ENCODE measurements around the gene NRAP. TPM values are rescaled to one million over a fixed set of nuclear protein-coding genes. Genes with fewer than 3 reads are reported as not detected.

Gene NRAP
- under 1 TPM; 0.49 to 0.64 TPM for total RNA-seq
- long read RNA-seq, partial matches to known transcripts = 0 of 1 reads
- long read RNA-seq, other reads (novel, unspliced or antisense) = 1 of 1 reads

GRCh38 chr10:113663908-113664307 lies at the start of gene NRAP:
NRAP (minus strand) TSS chr10:113664041; CDS start chr10:113663882, 159 bp downstream.
- intact Hi-C loops (cut with DNase I, micrococcal nuclease) = no loop called here
- ATAC-seq = no peak
- no peak for DNase-seq

GRCh38 chr10:113713640-113713982 lies 49.8 kb upstream of the NRAP start:
- intact Hi-C loops (cut with DNase I, micrococcal nuclease) = no loop called here
- DNase-seq (no peak), ATAC-seq (peak; percentile 58)

- ATAC-seq = peak; percentile 92
- DNase-seq = peak in 1 of 2 donors; percentile 52
- intact Hi-C loops (cut with DNase I, micrococcal nuclease) = no loop called here
These were observed 49.2 kb upstream of the NRAP start for GRCh38 chr10:113712755-113713639.

- DNase-seq = no peak
- ATAC-seq = no peak
- intact Hi-C loops (cut with DNase I, micrococcal nuclease) = no loop called here
These were observed 48.2 kb upstream of the NRAP start for GRCh38 chr10:113712024-113712423.

- ATAC-seq (no peak), DNase-seq (no peak)
- intact Hi-C loops (cut with DNase I, micrococcal nuclease) = no loop called here
These were observed 47.3 kb upstream of the NRAP start for GRCh38 chr10:113711142-113711541.

GRCh38 chr10:113709221-113709838 lies 45.5 kb upstream of the NRAP start:
- intact Hi-C loops (cut with DNase I, micrococcal nuclease) = loop anchor here in 1 of 2 donors (5.0 kb wide), 1 partner anchor 393 kb away; no protein-coding TSS in a partner anchor
- DNase-seq (no peak), ATAC-seq (no peak)

GRCh38 chr10:113708640-113709039 lies 44.8 kb upstream of the NRAP start:
- intact Hi-C loops (cut with DNase I, micrococcal nuclease) = loop anchor here in 1 of 2 donors (5.0 kb wide), 1 partner anchor 394 kb away; no protein-coding TSS in a partner anchor
- ATAC-seq = no peak
- no peak for DNase-seq

- ATAC-seq = no peak
- no peak for DNase-seq
- intact Hi-C loops (cut with DNase I, micrococcal nuclease) = loop anchor here in 1 of 2 donors (5.0 kb wide), 1 partner anchor 396 kb away; no protein-coding TSS in a partner anchor
These were observed 42.8 kb upstream of the NRAP start for GRCh38 chr10:113706623-113707022.

GRCh38 chr10:113705344-113705652 lies 41.5 kb upstream of the NRAP start:
- ATAC-seq = no peak
- intact Hi-C loops (cut with DNase I, micrococcal nuclease) = loop anchor here in 1 of 2 donors (5.0 kb wide), 1 partner anchor 397 kb away; no protein-coding TSS in a partner anchor
- no peak for DNase-seq

GRCh38 chr10:113704637-113705343 lies 40.9 kb upstream of the NRAP start:
- intact Hi-C loops (cut with DNase I, micrococcal nuclease) = loop anchor here in 1 of 2 donors (5.0 kb wide), 1 partner anchor 398 kb away; no protein-coding TSS in a partner anchor
- DNase-seq (no peak), ATAC-seq (peak; percentile 63)

GRCh38 chr10:113697595-113697994 lies 33.8 kb upstream of the NRAP start:
- no peak for ATAC-seq
- intact Hi-C loops (cut with DNase I, micrococcal nuclease) = loop anchor here in 1 of 2 donors (10.0 kb wide), 1 partner anchor 397 kb away; no protein-coding TSS in a partner anchor
- DNase-seq = no peak

GRCh38 chr10:113695691-113696090 lies 31.9 kb upstream of the NRAP start:
- no peak for DNase-seq
- ATAC-seq = no peak
- intact Hi-C loops (cut with DNase I, micrococcal nuclease) = loop anchor here in 1 of 2 donors (10.0 kb wide), 1 partner anchor 399 kb away; no protein-coding TSS in a partner anchor

- intact Hi-C loops (cut with DNase I, micrococcal nuclease) = loop anchor here in 1 of 2 donors (10.0 kb wide), 1 partner anchor 401 kb away; no protein-coding TSS in a partner anchor
- DNase-seq = no peak
These were observed 29.5 kb upstream of the NRAP start for GRCh38 chr10:113693348-113693747.

GRCh38 chr10:113692271-113692670 lies 28.4 kb upstream of the NRAP start:
- ATAC-seq = no peak
- intact Hi-C loops (cut with DNase I, micrococcal nuclease) = loop anchor here in 1 of 2 donors (10.0 kb wide), 1 partner anchor 403 kb away; no protein-coding TSS in a partner anchor
- no peak for DNase-seq

More at GRCh38 chr10:113693348-113693747, 29.5 kb upstream of the NRAP start:
- no peak for ATAC-seq

- intact Hi-C loops (cut with DNase I, micrococcal nuclease) = loop anchor here in 1 of 2 donors (10.0 kb wide), 1 partner anchor 403 kb away; no protein-coding TSS in a partner anchor
- DNase-seq = no peak
- no peak for ATAC-seq
These were observed 27.5 kb upstream of the NRAP start for GRCh38 chr10:113691381-113691780.

GRCh38 chr10:113690749-113691148 lies 26.9 kb upstream of the NRAP start:
- ATAC-seq = peak; percentile 69
- intact Hi-C loops (cut with DNase I, micrococcal nuclease) = loop anchor here in 1 of 2 donors (10.0 kb wide), 1 partner anchor 404 kb away; no protein-coding TSS in a partner anchor

GRCh38 chr10:113689574-113689973 lies 25.7 kb upstream of the NRAP start:
- no peak for ATAC-seq
- intact Hi-C loops (cut with DNase I, micrococcal nuclease) = no loop called here
- DNase-seq = no peak

More at GRCh38 chr10:113690749-113691148, 26.9 kb upstream of the NRAP start:
- DNase-seq = no peak

- DNase-seq (no peak), ATAC-seq (no peak)
- intact Hi-C loops (cut with DNase I, micrococcal nuclease) = no loop called here
These were observed 25.2 kb upstream of the NRAP start for GRCh38 chr10:113689057-113689456.

GRCh38 chr10:113687037-113687436 lies 23.2 kb upstream of the NRAP start:
- ATAC-seq = no peak
- intact Hi-C loops (cut with DNase I, micrococcal nuclease) = no loop called here
- no peak for DNase-seq

Measured in left colon (tissue), 2 donors.